Tibial artery (tissue), 4 donors: ENCODE measurements around the gene ZNF385D.

Experiments used
- DNase-seq, 2 donors: peaks; one replicate each; pipeline ENCODE4 v3.0.0-alpha.2; 2019
- H3K27ac ChIP-seq, 2 donors: fragments of 200-600 bp; sonication (generic) in 1 of 2; 1 replicate in 1 of 2; 2 replicates in 1 of 2; pipeline ENCODE4 v1.5.1; 2018 to 2019; ENCODE audit warnings: mild to moderate bottlenecking in 1 of 2
- H3K27me3 ChIP-seq, 2 donors: fragments of 200-600 bp; sonication (generic) in 1 of 2; one replicate each; pipeline versions ENCODE4 v1.5.1 to v1.6.0; 2016 to 2019
- H3K36me3 ChIP-seq, 3 donors: fragments of 200-600 bp; sonication (generic) in 2 of 3; one replicate each; pipeline ENCODE4 v1.5.1; 2016 to 2019; ENCODE audit warnings: mild to moderate bottlenecking in 2 of 3
- H3K4me1 ChIP-seq, 4 donors: fragments of 200-600 bp; sonication (generic) in 2 of 4; 1 replicate in 3 of 4; 2 replicates in 1 of 4; pipeline ENCODE4 v1.5.1; 2016 to 2019
- H3K4me3 ChIP-seq, 2 donors: fragments of 200-600 bp; sonication (generic) in 1 of 2; 1 replicate in 1 of 2; 2 replicates in 1 of 2; pipeline ENCODE4 v1.5.1; 2018 to 2019; ENCODE audit warnings: mild to moderate bottlenecking in 2 of 2
- H3K9me3 ChIP-seq, 3 donors: fragments of 200-600 bp; sonication (generic) in 1 of 3; one replicate each; pipeline ENCODE4 v1.5.1; 2016 to 2019
- intact Hi-C: fragments of 100-400 bp; cut with DNase I; formaldehyde crosslinking; loops from one replicate; pipeline ENCODE4 v1.15.0; 2023; ENCODE audit warnings: low total_unique reads
- TF ChIP-seq, protein P1 (sequence below), 2 experiments: fragments of 200-600 bp in 1 of 2; fragments of 450-650 bp in 1 of 2; IDR thresholded peaks; one replicate each; pipeline ENCODE4 v1.5.1; 2017 to 2019; ENCODE audit warnings: antibody characterized with exemption in 2 of 2, mild to moderate bottlenecking in 1 of 2, moderate library complexity in 1 of 2

ZNF385D gene

DNA sequence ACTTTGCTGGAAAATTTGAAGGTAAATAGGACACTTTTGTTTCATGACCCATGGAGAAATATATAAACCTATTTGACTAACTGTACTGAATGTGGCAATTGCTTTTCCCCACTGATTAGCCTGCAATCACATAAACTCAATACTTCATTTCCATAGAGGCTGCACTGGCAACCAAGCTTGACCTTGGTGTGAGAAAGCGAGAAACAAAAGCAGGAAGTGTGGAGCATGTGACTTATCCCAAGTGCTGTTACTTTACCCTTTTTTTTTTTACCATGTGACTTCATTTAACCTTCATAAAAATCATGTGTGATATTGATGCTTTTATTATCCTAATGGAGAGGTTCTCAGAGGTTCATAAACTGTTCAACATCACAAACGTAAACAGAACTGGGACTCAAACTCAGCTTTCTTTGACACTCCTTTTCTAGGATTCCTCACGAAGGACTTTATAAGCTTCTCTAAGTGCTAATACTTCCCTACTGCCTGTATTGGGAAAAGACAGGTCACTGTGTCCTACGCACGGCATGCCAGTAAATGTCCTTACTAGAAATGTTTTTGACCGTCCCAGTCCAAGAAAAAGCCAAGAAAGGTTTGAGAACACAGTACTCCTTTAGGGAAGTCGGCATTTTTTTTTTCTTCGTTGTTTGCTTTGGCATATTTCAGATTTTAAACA is 34.9 kb upstream of the ZNF385D start:
- no peak overlapping the region for H3K4me3 ChIP-seq
- no peaks in the 10 kb centered on the region for H3K36me3 ChIP-seq
- peaks cover 0 to 66% (median 20%) of the 10 kb centered on the region in 4 donors for H3K4me1 ChIP-seq
- H3K27me3 ChIP-seq: no peaks in the 10 kb centered on the region
- H3K9me3 ChIP-seq: no peaks in the 10 kb centered on the region
- intact Hi-C loops: no loop called here
- peak overlapping the region; percentile 72 to 74 for H3K27ac ChIP-seq
- TF ChIP-seq, protein P1, sequence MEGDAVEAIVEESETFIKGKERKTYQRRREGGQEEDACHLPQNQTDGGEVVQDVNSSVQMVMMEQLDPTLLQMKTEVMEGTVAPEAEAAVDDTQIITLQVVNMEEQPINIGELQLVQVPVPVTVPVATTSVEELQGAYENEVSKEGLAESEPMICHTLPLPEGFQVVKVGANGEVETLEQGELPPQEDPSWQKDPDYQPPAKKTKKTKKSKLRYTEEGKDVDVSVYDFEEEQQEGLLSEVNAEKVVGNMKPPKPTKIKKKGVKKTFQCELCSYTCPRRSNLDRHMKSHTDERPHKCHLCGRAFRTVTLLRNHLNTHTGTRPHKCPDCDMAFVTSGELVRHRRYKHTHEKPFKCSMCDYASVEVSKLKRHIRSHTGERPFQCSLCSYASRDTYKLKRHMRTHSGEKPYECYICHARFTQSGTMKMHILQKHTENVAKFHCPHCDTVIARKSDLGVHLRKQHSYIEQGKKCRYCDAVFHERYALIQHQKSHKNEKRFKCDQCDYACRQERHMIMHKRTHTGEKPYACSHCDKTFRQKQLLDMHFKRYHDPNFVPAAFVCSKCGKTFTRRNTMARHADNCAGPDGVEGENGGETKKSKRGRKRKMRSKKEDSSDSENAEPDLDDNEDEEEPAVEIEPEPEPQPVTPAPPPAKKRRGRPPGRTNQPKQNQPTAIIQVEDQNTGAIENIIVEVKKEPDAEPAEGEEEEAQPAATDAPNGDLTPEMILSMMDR (IDR thresholded peaks at IDR 0.05): no peak
- DNase-seq: no peak

DNA sequence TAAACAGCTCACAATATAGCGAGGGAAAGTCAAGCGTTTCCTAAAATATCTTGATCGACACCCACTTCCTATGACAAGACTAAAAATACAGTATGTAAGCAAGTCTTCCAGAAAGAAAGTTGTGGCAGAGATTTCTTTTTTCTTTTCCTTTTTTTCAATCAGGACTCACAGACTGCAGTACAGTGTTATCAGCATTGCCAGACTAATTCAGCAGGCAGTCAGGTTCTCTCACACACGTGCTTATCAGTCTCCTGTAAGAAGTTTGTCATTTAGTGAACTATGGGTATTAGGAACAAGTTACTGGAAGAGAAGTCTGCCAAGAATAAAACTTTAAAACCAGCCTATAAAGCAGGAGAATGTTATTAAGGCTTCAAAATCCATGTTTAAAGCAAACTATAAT is 32.8 kb upstream of the ZNF385D start:
- Histone ChIP-seq H3K27me3 (no peaks in the 10 kb centered on the region), H3K4me1 (peaks cover 0 to 81% (median 22%) of the 10 kb centered on the region in 4 donors), H3K27ac (peak overlapping the region; percentile 51 to 74), H3K9me3 (no peaks in the 10 kb centered on the region), H3K4me3 (no peak overlapping the region), H3K36me3 (no peaks in the 10 kb centered on the region)
- no peak for DNase-seq
- TF ChIP-seq, protein P1 (IDR thresholded peaks at IDR 0.05): no peak
- intact Hi-C loops: no loop called here

DNA sequence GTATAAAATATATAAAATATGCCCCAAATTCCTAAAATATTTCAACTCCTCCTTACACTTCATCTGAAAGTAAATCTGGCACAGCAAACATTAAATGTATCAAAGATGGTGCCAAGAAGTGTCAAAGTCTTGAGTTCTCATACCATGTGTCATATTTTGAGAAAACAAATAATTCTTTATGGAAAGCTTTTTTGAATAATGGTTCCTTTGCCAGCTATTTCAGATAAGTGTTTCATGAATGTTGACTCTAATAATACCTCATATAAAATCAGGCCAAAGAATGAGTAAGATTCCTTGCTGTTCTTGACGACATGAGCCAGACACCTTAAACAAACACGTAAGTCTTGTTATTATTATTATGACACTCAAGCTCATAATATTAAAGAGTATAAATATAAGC is 30.3 kb upstream of the ZNF385D start:
- peaks cover 0 to 82% (median 22%) of the 10 kb centered on the region in 4 donors for H3K4me1 ChIP-seq
- no peak for DNase-seq
- H3K27ac ChIP-seq: peak overlapping the region; percentile 69 to 72
- intact Hi-C loops: no loop called here
- no peak overlapping the region for H3K4me3 ChIP-seq
- TF ChIP-seq, protein P1 (IDR thresholded peaks at IDR 0.05): no peak
- H3K27me3 ChIP-seq: no peaks in the 10 kb centered on the region
- no peaks in the 10 kb centered on the region for H3K9me3 ChIP-seq
- H3K36me3 ChIP-seq: no peaks in the 10 kb centered on the region

DNA sequence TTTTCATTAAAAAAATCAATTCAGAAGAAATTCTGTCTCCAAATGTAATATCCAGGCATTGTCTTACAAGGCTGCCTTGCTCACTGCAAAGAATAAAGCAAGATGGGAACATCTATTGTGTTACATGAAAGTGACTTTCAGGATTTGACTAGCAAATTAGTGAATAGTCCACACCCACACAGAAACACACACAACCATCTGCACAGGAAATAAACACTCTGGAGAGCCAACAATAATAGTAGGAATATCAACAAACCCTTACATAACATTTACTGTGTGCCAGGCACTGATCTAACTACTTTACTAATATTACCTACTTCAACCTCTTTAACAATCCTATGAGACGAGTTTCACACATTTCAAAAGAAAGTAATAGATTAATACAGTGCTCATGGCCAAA is 28.9 kb upstream of the ZNF385D start:
- no peak for DNase-seq
- Histone ChIP-seq H3K27me3 (no peaks in the 10 kb centered on the region), H3K4me3 (no peak overlapping the region), H3K4me1 (peaks cover 0 to 72% (median 12%) of the 10 kb centered on the region in 4 donors), H3K36me3 (no peaks in the 10 kb centered on the region), H3K27ac (peak overlapping the region; percentile 69 to 72), H3K9me3 (no peaks in the 10 kb centered on the region)
- TF ChIP-seq, protein P1 (IDR thresholded peaks at IDR 0.05): no peak
- intact Hi-C loops: no loop called here

DNA sequence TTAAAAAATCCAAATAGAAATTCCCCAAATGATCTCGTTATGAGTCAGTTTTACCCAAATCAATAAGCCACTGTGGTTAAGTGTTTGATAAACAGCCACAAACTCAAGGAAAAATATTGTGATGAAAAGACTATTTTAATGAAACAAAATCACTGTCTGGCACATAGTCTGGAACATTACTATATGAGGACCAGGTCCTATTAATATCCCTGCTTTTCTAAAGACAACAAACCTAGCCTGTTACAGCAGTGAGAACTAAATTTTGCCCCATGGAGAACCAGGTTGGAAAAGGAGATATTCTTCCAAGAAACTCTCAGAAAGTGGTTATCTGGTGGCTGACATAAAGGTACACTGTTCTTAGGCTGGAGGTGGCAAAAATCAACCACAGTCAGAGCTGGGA is 27.7 kb upstream of the ZNF385D start:
- intact Hi-C loops: no loop called here

More for the DNA sequence above, 27.7 kb upstream of the ZNF385D start:
- Histone ChIP-seq H3K27me3 (no peaks in the 10 kb centered on the region), H3K4me3 (no peak overlapping the region), H3K4me1 (peaks cover 0 to 62% (median 12%) of the 10 kb centered on the region in 4 donors), H3K27ac (peak overlapping the region; percentile 69 to 72), H3K9me3 (no peaks in the 10 kb centered on the region), H3K36me3 (no peaks in the 10 kb centered on the region)
- no peak for DNase-seq
- TF ChIP-seq, protein P1 (IDR thresholded peaks at IDR 0.05): no peak
